Measurements from ENCODE around the gene LRBA. TPM values are rescaled to one million over a fixed set of nuclear protein-coding genes. Genes with fewer than 3 reads are reported as not detected.

LRBA gene
- total RNA-seq, 2 donors from 2014 or later, result 30.9 to 33.7 TPM

GRCh38 chr4:150447356-150447755, 567.7 kb downstream of the LRBA start:
- Histone ChIP-seq H3K27me3 (replicated peaks; ENCODE audit: insufficient read depth) (no peaks in the 10 kb centered on the region), H3K36me3 (no peaks in the 10 kb centered on the region), H3K4me3 (no peak overlapping the region), H3K27ac (no peak overlapping the region), H3K4me1 (ENCODE audit: control insufficient read depth in 1 of 2, low read depth in 2 of 2) (no peaks in the 10 kb centered on the region), H3K9me3 (no peaks in the 10 kb centered on the region)
- DNase-seq (ENCODE audit: low spot score) (no peak), ATAC-seq (ENCODE audit: insufficient number of reproducible peaks, low FRiP score, low read depth) (no peak)
- TF ChIP-seq CTCF (IDR thresholded peaks at IDR 0.05), result no peak

GRCh38 chr4:150439451-150439933, 575.6 kb downstream of the LRBA start:
- Histone ChIP-seq H3K27ac (no peak overlapping the region), H3K4me3 (no peak overlapping the region), H3K36me3 (no peaks in the 10 kb centered on the region), H3K9me3 (no peaks in the 10 kb centered on the region), H3K27me3 (replicated peaks; ENCODE audit: insufficient read depth) (no peaks in the 10 kb centered on the region), H3K4me1 (ENCODE audit: control insufficient read depth in 1 of 2, low read depth in 2 of 2) (no peaks in the 10 kb centered on the region)
- no peak for ATAC-seq (ENCODE audit: insufficient number of reproducible peaks, low FRiP score, low read depth)
- DNase-seq (ENCODE audit: low spot score), result no peak
- TF ChIP-seq CTCF (IDR thresholded peaks at IDR 0.05), result no peak

- Histone ChIP-seq H3K27ac (no peak overlapping the region), H3K4me1 (ENCODE audit: control insufficient read depth in 1 of 2, low read depth in 2 of 2) (no peaks in the 10 kb centered on the region), H3K9me3 (no peaks in the 10 kb centered on the region), H3K4me3 (no peak overlapping the region), H3K36me3 (no peaks in the 10 kb centered on the region), H3K27me3 (replicated peaks; ENCODE audit: insufficient read depth) (no peaks in the 10 kb centered on the region)
- TF ChIP-seq CTCF (IDR thresholded peaks at IDR 0.05), result no peak
- ATAC-seq (ENCODE audit: insufficient number of reproducible peaks, low FRiP score, low read depth) (no peak), DNase-seq (ENCODE audit: low spot score) (no peak)
These were observed 578.3 kb downstream of the LRBA start for GRCh38 chr4:150436598-150437370.

- DNase-seq (ENCODE audit: low spot score), result no peak
- Histone ChIP-seq H3K9me3 (no peaks in the 10 kb centered on the region), H3K4me3 (no peak overlapping the region), H3K36me3 (no peaks in the 10 kb centered on the region), H3K4me1 (ENCODE audit: control insufficient read depth in 1 of 2, low read depth in 2 of 2) (no peaks in the 10 kb centered on the region), H3K27me3 (replicated peaks; ENCODE audit: insufficient read depth) (no peaks in the 10 kb centered on the region), H3K27ac (no peak overlapping the region)
- TF ChIP-seq CTCF (IDR thresholded peaks at IDR 0.05), result no peak
- ATAC-seq (ENCODE audit: insufficient number of reproducible peaks, low FRiP score, low read depth), result no peak
These were observed 583.9 kb downstream of the LRBA start for GRCh38 chr4:150431221-150431620.

GRCh38 chr4:150425161-150425560, 589.9 kb downstream of the LRBA start:
- Histone ChIP-seq H3K27ac (no peak overlapping the region), H3K4me1 (ENCODE audit: control insufficient read depth in 1 of 2, low read depth in 2 of 2) (no peaks in the 10 kb centered on the region), H3K4me3 (no peak overlapping the region), H3K9me3 (no peaks in the 10 kb centered on the region), H3K36me3 (no peaks in the 10 kb centered on the region), H3K27me3 (replicated peaks; ENCODE audit: insufficient read depth) (no peaks in the 10 kb centered on the region)
- no peak for ATAC-seq (ENCODE audit: insufficient number of reproducible peaks, low FRiP score, low read depth)
- no peak for DNase-seq (ENCODE audit: low spot score)
- no peak for TF ChIP-seq CTCF (IDR thresholded peaks at IDR 0.05)

Data from thoracic aorta (tissue), 2 donors.